Subcutaneous abdominal adipose tissue (tissue), 5 donors: Measurements from ENCODE around the gene FGF4.

Experiments
- H3K27ac ChIP-seq: one replicate; pipeline ENCODE4 v1.7.0; 2013; ENCODE audit warnings: low read depth, mild to moderate bottlenecking, inconsistent platforms, low read length, moderate library complexity
- H3K27me3 ChIP-seq, 5 donors: one replicate each; pipeline ENCODE4 v1.7.0; 2013; ENCODE audit warnings: low read length in 5 of 5, inconsistent platforms in 1 of 5; ENCODE audit not compliant: control insufficient read depth in 5 of 5, insufficient read depth in 4 of 5
- H3K36me3 ChIP-seq, 5 donors: one replicate each; pipeline ENCODE4 v1.7.0; 2013; ENCODE audit warnings: low read length in 5 of 5; ENCODE audit not compliant: control insufficient read depth in 5 of 5, insufficient read depth in 5 of 5
- H3K4me1 ChIP-seq, 5 donors: one replicate each; pipeline ENCODE4 v1.7.0; 2013; ENCODE audit warnings: low read length in 5 of 5, mild to moderate bottlenecking in 3 of 5, moderate library complexity in 1 of 5; ENCODE audit not compliant: control insufficient read depth in 5 of 5, insufficient read depth in 5 of 5
- H3K4me3 ChIP-seq, 5 donors: one replicate each; pipeline ENCODE4 v1.7.0; 2013; ENCODE audit warnings: low read length in 5 of 5, low read depth in 1 of 5
- H3K9ac ChIP-seq, 5 donors: one replicate each; pipeline ENCODE4 v1.7.0; 2013; ENCODE audit warnings: low read length in 5 of 5, mild to moderate bottlenecking in 4 of 5, moderate library complexity in 3 of 5
- H3K9me3 ChIP-seq, 5 donors: one replicate each; pipeline ENCODE4 v1.7.0; 2013; ENCODE audit warnings: low read length in 5 of 5; ENCODE audit not compliant: control insufficient read depth in 5 of 5
- donor health status: healthy.
- donor health status: healthy.
- donor health status: healthy.
- donor health status: healthy.
- donor health status: healthy.

Gene FGF4

DNA sequence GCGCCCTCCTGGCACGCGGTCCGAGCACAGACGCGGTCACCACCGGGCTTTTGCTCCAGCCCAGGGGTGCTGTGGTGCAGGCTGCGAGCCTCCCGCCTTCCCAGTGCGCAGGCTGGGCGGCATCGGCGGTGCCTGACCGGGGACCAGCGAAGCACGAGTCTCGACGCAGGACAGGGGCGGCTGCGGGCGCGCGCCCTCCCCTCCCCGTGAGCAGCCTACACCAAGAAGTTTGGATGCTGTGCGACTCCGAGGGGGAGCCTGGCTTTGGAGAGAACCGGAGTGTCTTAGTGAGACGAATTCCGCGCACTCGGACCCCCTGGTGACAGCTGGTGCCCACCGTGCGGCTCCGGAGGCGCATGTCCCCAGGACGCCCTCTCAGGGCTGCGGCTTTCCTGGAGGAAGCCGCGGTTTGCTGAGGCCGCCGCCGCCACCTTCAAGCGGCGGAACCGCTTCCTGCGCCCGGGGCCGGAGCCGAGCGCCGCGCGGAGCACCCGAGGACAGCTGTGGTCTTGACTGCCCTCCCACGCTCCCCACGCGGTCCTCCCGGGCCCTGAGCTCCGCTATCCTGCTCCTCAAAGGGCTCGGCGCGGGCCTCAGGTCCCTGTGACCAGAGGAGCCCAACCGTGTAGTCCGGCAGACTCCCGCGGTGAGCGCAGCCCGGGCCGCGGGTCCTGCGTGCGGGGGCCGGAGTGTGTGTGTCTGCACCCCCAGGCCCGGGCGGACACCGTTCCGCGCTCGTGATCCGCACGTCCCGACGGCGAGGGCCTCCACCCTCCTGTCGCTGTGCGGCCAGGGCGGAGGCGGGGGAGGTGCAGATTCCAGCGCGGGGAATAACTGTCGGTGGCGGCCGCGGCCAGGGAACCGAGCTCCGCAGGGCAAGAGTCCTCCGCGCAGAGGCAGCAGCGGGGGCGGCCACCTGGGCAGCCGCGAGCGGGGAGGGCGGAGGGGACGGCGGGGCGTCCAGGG lies 42.4 kb upstream of the FGF4 start:
- H3K4me1 ChIP-seq, result no peaks in the 10 kb centered on the region
- H3K4me3 ChIP-seq, result no peak overlapping the region
- no peak overlapping the region for H3K9ac ChIP-seq
- no peak overlapping the region for H3K27ac ChIP-seq
- H3K27me3 ChIP-seq, result peaks cover 58 to 78% (median 62%) of the 10 kb centered on the region in 5 donors
- no peaks in the 10 kb centered on the region for H3K36me3 ChIP-seq
- no peaks in the 10 kb centered on the region for H3K9me3 ChIP-seq

GRCh38 chr11:69816671-69817070 lies 41.5 kb upstream of the FGF4 start:
- Histone ChIP-seq H3K9me3 (no peaks in the 10 kb centered on the region), H3K36me3 (no peaks in the 10 kb centered on the region), H3K4me3 (no peak overlapping the region), H3K27ac (no peak overlapping the region), H3K4me1 (no peaks in the 10 kb centered on the region), H3K9ac (no peak overlapping the region), H3K27me3 (peaks cover 54 to 75% (median 59%) of the 10 kb centered on the region in 5 donors)

GRCh38 chr11:69815973-69816372 lies 40.8 kb upstream of the FGF4 start:
- Histone ChIP-seq H3K4me3 (no peak overlapping the region), H3K36me3 (no peaks in the 10 kb centered on the region), H3K27me3 (peaks cover 50 to 68% (median 54%) of the 10 kb centered on the region in 5 donors), H3K9me3 (no peaks in the 10 kb centered on the region), H3K9ac (no peak overlapping the region), H3K27ac (no peak overlapping the region), H3K4me1 (no peaks in the 10 kb centered on the region)

GRCh38 chr11:69814902-69815301 lies 39.8 kb upstream of the FGF4 start:
- Histone ChIP-seq H3K4me3 (no peak overlapping the region), H3K9me3 (no peaks in the 10 kb centered on the region), H3K27me3 (peaks cover 39 to 61% (median 54%) of the 10 kb centered on the region in 5 donors), H3K27ac (no peak overlapping the region), H3K9ac (no peak overlapping the region), H3K4me1 (no peaks in the 10 kb centered on the region), H3K36me3 (no peaks in the 10 kb centered on the region)

DNA sequence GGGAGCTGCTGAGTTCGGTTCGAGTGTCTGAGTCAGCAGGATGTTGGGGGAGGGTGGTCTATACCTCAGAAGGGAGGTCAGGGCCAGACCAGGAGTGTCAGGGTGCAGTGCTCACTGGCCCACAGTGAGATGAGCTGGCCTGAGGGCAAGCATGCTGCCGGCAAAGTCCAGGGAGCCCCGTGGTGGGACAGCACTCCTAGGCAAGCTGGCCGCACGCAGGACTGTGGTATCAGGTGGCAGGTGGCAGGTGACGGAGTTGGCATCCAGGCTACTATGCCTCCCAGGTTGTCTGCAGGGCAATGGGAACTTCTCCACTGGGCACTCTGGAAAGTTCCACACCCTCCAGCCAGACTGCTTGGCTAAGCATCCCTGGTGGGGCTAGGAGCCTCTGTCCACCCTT lies 39.3 kb upstream of the FGF4 start:
- H3K9me3 ChIP-seq, result no peaks in the 10 kb centered on the region
- H3K27me3 ChIP-seq, result peaks cover 36 to 61% (median 55%) of the 10 kb centered on the region in 5 donors
- H3K27ac ChIP-seq, result no peak overlapping the region
- H3K4me1 ChIP-seq, result no peaks in the 10 kb centered on the region
- no peaks in the 10 kb centered on the region for H3K36me3 ChIP-seq
- no peak overlapping the region for H3K4me3 ChIP-seq
- no peak overlapping the region for H3K9ac ChIP-seq

- H3K9ac ChIP-seq, result no peak overlapping the region
- H3K27ac ChIP-seq, result no peak overlapping the region
- H3K9me3 ChIP-seq, result no peaks in the 10 kb centered on the region
- no peaks in the 10 kb centered on the region for H3K4me1 ChIP-seq
- no peaks in the 10 kb centered on the region for H3K36me3 ChIP-seq
- H3K27me3 ChIP-seq, result peaks cover 36 to 63% (median 55%) of the 10 kb centered on the region in 5 donors
- no peak overlapping the region for H3K4me3 ChIP-seq
Measured at GRCh38 chr11:69813839-69814238, 38.7 kb upstream of the FGF4 start.

GRCh38 chr11:69812946-69813345 lies 37.8 kb upstream of the FGF4 start:
- no peak overlapping the region for H3K4me3 ChIP-seq
- no peaks in the 10 kb centered on the region for H3K9me3 ChIP-seq
- H3K9ac ChIP-seq, result no peak overlapping the region
- H3K36me3 ChIP-seq, result no peaks in the 10 kb centered on the region
- H3K4me1 ChIP-seq, result no peaks in the 10 kb centered on the region
- H3K27me3 ChIP-seq, result peaks cover 36 to 67% (median 60%) of the 10 kb centered on the region in 5 donors
- no peak overlapping the region for H3K27ac ChIP-seq

GRCh38 chr11:69812256-69812655 lies 37.1 kb upstream of the FGF4 start:
- Histone ChIP-seq H3K27me3 (peaks cover 30 to 62% (median 55%) of the 10 kb centered on the region in 5 donors), H3K4me1 (no peaks in the 10 kb centered on the region), H3K4me3 (no peak overlapping the region), H3K36me3 (no peaks in the 10 kb centered on the region), H3K9me3 (no peaks in the 10 kb centered on the region), H3K9ac (no peak overlapping the region), H3K27ac (no peak overlapping the region)

- peaks cover 25 to 56% (median 48%) of the 10 kb centered on the region in 5 donors for H3K27me3 ChIP-seq
- H3K9me3 ChIP-seq, result no peaks in the 10 kb centered on the region
- no peak overlapping the region for H3K4me3 ChIP-seq
- H3K36me3 ChIP-seq, result no peaks in the 10 kb centered on the region
- H3K9ac ChIP-seq, result no peak overlapping the region
- H3K27ac ChIP-seq, result no peak overlapping the region
- H3K4me1 ChIP-seq, result no peaks in the 10 kb centered on the region
Measured at GRCh38 chr11:69811431-69811830, 36.3 kb upstream of the FGF4 start.

- no peaks in the 10 kb centered on the region for H3K9me3 ChIP-seq
- no peaks in the 10 kb centered on the region for H3K4me1 ChIP-seq
- no peak overlapping the region for H3K4me3 ChIP-seq
- no peak overlapping the region for H3K27ac ChIP-seq
- no peaks in the 10 kb centered on the region for H3K36me3 ChIP-seq
- H3K9ac ChIP-seq, result no peak overlapping the region
- H3K27me3 ChIP-seq, result peaks cover 16 to 47% (median 38%) of the 10 kb centered on the region in 5 donors
Measured at GRCh38 chr11:69810289-69811118, 35.4 kb upstream of the FGF4 start.
